AG10803 (cell line): Measurements from ENCODE around the gene DPY30.

Source experiments
- DNase-seq: peaks from one replicate; pipeline ENCODE4 v3.0.0; 2010; ENCODE audit warnings: low read depth
- H3K4me3 ChIP-seq: 2 replicates; pipeline ENCODE4 v1.5.1; 2011; ENCODE audit warnings: mild to moderate bottlenecking, low read length, control low read depth
- TF ChIP-seq, protein P1 (sequence below): conservative IDR thresholded peaks from 2 replicates; pipeline ENCODE4 v1.5.1; 2011; ENCODE audit warnings: mild to moderate bottlenecking, low read length, control low read depth, inconsistent platforms

The DPY30 gene

GRCh38 chr2:32039447-32040219 is at the start of gene DPY30:
Gene DPY30 (minus strand): TSS chr2:32039805. CDS start chr2:32039456, 349 bp downstream.
- peak; percentile 93 for DNase-seq

DNA sequence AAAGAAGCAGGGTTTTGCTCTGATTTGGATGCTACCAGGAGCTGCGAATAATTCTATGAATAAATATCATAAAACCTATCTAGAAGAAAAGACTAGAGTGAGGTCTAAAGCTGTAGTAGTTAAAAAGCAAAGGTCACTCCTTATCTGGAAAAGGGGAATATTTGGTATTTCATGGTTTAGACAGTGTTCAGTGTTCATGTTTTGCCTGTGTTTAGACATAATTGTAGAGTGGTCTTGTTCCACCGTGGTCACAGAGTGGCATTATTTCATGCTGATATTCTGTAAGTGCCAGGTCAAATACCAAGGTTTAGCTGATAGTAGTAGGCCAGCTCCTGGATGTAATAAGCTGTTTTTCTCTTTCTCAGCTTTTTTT is 34.5 kb upstream of the DPY30 start:
- TF ChIP-seq, protein P1, sequence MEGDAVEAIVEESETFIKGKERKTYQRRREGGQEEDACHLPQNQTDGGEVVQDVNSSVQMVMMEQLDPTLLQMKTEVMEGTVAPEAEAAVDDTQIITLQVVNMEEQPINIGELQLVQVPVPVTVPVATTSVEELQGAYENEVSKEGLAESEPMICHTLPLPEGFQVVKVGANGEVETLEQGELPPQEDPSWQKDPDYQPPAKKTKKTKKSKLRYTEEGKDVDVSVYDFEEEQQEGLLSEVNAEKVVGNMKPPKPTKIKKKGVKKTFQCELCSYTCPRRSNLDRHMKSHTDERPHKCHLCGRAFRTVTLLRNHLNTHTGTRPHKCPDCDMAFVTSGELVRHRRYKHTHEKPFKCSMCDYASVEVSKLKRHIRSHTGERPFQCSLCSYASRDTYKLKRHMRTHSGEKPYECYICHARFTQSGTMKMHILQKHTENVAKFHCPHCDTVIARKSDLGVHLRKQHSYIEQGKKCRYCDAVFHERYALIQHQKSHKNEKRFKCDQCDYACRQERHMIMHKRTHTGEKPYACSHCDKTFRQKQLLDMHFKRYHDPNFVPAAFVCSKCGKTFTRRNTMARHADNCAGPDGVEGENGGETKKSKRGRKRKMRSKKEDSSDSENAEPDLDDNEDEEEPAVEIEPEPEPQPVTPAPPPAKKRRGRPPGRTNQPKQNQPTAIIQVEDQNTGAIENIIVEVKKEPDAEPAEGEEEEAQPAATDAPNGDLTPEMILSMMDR: no peak
- DNase-seq: no peak
- H3K4me3 ChIP-seq: no peak overlapping the region

More at GRCh38 chr2:32039447-32040219, at the start of gene DPY30:
- TF ChIP-seq, protein P1: no peak; the same call in 1 of the 2 replicates
- H3K4me3 ChIP-seq: peak within 1 kb of the TSS; percentile 95

- no peak for DNase-seq
- TF ChIP-seq, protein P1: no peak
Measured at GRCh38 chr2:32067549-32067948, 27.9 kb upstream of the DPY30 start.

DNA sequence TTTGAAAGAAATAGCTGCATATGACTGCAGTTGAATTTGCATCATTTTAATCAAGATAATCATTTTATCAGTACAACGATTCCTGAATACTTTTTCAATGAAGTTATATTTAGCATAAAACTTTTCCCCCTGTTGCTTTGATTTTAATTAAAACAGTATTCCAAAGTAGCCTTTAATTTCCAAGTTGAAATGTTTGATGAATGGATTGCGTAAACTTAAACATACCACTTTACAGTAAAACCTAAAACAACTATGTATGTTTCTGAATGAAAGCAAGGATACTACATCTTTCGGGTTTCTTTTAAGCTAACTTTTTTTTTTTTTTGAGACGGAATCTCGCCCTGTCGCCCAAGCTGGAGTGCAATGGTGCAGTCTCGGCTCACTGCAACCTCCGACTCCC is 25.1 kb upstream of the DPY30 start:
- no peak for DNase-seq
- peak overlapping the region; percentile 78 for H3K4me3 ChIP-seq
- TF ChIP-seq, protein P1: no peak

More at GRCh38 chr2:32067549-32067948, 27.9 kb upstream of the DPY30 start:
- no peak overlapping the region for H3K4me3 ChIP-seq

DNA sequence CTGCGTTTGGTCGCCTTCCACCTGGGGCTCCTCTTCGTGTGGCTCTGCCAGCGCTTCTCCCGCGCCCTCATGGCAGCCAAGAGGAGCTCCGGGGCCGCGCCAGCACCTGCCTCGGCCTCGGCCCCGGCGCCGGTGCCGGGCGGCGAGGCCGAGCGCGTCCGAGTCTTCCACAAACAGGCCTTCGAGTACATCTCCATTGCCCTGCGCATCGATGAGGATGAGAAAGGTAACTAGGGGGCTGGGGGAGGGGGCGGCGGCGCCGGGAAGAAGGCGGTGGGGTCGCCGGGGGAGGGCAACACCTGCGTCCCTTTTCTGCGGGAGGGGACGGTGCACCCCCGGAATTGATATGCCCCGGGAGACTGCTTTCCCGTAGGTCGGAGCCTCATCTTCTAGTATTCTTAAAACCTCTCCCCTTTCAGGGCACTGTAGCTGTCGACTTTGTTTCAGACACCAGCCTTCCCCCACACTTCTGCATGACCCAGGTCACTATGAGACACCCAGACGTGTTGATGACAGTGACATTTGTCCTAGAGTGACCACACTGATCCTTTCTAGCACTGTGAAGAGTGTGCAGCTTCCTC is 24.5 kb upstream of the DPY30 start:
- peak overlapping the region; percentile 78 for H3K4me3 ChIP-seq
- no peak for DNase-seq
- TF ChIP-seq, protein P1: no peak

DNA sequence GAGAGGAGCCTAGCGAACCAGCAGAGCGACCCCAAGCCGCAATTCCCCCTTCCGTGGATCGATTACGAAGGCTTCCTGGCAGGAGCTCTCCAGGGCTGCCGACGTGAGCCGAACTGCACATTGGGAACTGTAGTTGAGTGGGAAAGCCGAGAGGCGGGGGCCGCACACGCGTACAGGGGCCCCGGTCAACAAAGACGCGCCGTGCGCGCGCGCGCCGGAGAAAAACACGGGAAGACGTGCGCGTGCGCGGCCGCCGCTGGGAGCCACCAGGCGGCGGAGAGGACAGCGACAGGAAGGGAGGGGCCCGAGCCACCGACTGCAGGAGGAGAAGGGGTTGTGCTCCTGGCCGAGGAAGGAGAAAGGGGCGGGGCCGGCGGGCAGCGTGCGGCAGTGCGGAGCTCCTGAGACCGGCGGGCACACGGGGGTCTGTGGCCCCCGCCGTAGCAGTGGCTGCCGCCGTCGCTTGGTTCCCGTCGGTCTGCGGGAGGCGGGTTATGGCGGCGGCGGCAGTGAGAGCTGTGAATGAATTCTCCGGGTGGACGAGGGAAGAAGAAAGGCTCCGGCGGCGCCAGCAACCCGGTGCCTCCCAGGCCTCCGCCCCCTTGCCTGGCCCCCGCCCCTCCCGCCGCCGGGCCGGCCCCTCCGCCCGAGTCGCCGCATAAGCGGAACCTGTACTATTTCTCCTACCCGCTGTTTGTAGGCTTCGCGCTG is 23.9 kb upstream of the DPY30 start, which contains the start of gene SPAST:
Gene SPAST (plus strand): TSS at position 247 of the 711 bp plus-strand sequence. CDS start 276 bp downstream, at position 523.
- H3K4me3 ChIP-seq: peak within 1 kb of the TSS; percentile 78
- TF ChIP-seq, protein P1: peak; percentile 44
- peak; percentile 95 for DNase-seq
